Osteocyte (in vitro differentiated cells): ENCODE data around the gene TMEM168. TPM values are rescaled to one million over a fixed set of nuclear protein-coding genes. Genes with fewer than 3 reads are reported as not detected.

Experiments
- DNase-seq: peaks from one replicate; pipeline ENCODE4 v3.0.0; 2021; ENCODE audit warnings: mixed read lengths; ENCODE audit not compliant: unreplicated experiment; ENCODE audit errors: extremely low spot score
- H3K27ac Mint-ChIP-seq: one replicate; pipeline ENCODE4 v1.8.0; 2021; ENCODE audit warnings: mild to moderate bottlenecking, mixed read lengths; ENCODE audit not compliant: unreplicated experiment
- H3K27me3 Mint-ChIP-seq: one replicate; pipeline ENCODE4 v1.8.0; 2021; ENCODE audit warnings: mixed read lengths; ENCODE audit not compliant: unreplicated experiment
- H3K36me3 Mint-ChIP-seq: one replicate; pipeline ENCODE4 v1.8.0; 2021; ENCODE audit warnings: mixed read lengths; ENCODE audit not compliant: unreplicated experiment
- H3K4me1 Mint-ChIP-seq: one replicate; pipeline ENCODE4 v1.8.0; 2021; ENCODE audit warnings: mixed read lengths; ENCODE audit not compliant: unreplicated experiment
- H3K4me3 Mint-ChIP-seq: one replicate; pipeline ENCODE4 v1.8.0; 2021; ENCODE audit warnings: mild to moderate bottlenecking, moderate library complexity, mixed read lengths; ENCODE audit not compliant: unreplicated experiment
- H3K9me3 Mint-ChIP-seq: one replicate; pipeline ENCODE4 v1.8.0; 2021; ENCODE audit warnings: mixed read lengths; ENCODE audit not compliant: unreplicated experiment
- total RNA-seq: library from RNA; stranded (reverse); gene quantifications from 2 replicates; pipeline ENCODE4 v1.2.1, GENCODE V29; 2021
- TF ChIP-seq, protein P1 (sequence below): fragments of 200-600 bp; sonication (generic); IDR thresholded peaks from 2 replicates; pipeline ENCODE4 v1.5.0; 2021; ENCODE audit warnings: antibody characterized with exemption, mild to moderate bottlenecking, moderate library complexity

The TMEM168 gene
- total RNA-seq, 1 donor from 2014 or later: 21.7 TPM

DNA sequence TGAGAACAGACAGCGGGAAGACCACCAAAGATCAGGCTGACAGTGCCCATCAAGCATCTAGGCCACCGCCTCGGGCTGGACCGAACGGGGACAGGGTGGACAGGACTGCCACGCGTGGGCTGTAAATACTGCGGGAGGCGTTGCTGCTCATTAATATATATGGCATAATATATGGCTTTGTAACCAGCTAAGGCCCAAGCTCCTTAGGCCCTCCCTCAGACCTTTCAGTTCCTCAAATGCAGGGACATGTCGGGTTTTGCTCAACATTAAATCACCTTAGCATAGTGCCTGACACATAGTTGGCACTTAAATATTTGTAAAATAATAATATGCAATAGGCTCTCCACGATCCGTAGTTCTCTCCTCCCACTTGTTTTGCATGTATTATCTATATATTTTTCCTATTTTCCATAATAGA lies 402 bp upstream of the TMEM168 start:
- DNase-seq: no peak
- Mint-ChIP-seq H3K36me3 (peaks cover 3% of the 10 kb centered on the region), H3K9me3 (no peaks in the 10 kb centered on the region), H3K27me3 (no peaks in the 10 kb centered on the region), H3K27ac (peak overlapping the region; percentile 93), H3K4me3 (peak overlapping the region; percentile 87), H3K4me1 (peaks cover 19% of the 10 kb centered on the region)
- TF ChIP-seq, protein P1, sequence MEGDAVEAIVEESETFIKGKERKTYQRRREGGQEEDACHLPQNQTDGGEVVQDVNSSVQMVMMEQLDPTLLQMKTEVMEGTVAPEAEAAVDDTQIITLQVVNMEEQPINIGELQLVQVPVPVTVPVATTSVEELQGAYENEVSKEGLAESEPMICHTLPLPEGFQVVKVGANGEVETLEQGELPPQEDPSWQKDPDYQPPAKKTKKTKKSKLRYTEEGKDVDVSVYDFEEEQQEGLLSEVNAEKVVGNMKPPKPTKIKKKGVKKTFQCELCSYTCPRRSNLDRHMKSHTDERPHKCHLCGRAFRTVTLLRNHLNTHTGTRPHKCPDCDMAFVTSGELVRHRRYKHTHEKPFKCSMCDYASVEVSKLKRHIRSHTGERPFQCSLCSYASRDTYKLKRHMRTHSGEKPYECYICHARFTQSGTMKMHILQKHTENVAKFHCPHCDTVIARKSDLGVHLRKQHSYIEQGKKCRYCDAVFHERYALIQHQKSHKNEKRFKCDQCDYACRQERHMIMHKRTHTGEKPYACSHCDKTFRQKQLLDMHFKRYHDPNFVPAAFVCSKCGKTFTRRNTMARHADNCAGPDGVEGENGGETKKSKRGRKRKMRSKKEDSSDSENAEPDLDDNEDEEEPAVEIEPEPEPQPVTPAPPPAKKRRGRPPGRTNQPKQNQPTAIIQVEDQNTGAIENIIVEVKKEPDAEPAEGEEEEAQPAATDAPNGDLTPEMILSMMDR: no peak

DNA sequence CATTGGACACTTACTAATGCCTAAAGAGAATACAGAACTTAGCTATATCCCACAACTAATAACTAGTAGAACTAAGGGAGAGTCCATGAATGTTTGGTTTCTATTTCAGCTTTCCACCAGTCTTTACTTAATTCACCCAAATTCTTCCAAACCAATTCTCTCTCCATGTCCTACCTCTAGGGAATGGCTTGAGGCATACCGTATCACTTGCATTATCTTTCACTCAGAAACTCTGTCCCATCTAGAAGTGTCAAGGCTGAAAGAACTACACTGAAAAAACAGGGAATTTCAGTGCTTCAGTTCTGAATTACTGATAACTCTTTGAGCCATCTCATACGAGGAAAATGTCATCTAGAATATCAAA lies 758 bp downstream of the TMEM168 start:
- no peaks in the 10 kb centered on the region for H3K9me3 Mint-ChIP-seq

DNA sequence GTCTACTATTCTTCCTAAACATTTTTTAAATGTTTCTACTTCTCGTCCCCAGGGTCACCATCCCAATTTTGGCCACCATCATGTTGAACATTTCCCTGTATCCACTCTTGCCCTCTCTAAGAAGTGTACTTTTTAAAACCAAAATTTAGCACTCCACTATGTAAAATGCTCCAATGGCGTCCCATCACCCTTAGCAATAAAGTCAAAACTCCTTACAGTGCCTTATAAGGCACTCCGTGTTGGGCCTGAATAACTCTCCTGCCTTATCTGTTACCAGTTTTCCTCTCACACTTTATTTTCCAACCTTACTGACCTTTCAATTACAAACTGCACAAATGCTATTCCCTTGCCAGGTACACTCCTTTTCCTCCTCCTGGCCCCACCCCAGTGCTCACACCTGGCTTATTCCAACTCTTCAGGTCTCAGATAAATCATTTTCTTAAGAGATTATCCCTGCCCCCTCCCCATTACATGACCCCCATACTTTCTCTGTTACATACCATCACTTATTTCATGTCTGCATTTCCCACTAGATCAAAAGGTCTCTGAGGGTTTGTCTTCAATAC lies 1.3 kb downstream of the TMEM168 start:
- H3K9me3 Mint-ChIP-seq: no peaks in the 10 kb centered on the region
- DNase-seq: no peak
- peaks cover 11% of the 10 kb centered on the region for H3K36me3 Mint-ChIP-seq
- TF ChIP-seq, protein P1: no peak
- H3K27me3 Mint-ChIP-seq: no peaks in the 10 kb centered on the region
- peak overlapping the region; percentile 93 for H3K27ac Mint-ChIP-seq
- peaks cover 19% of the 10 kb centered on the region for H3K4me1 Mint-ChIP-seq
- H3K4me3 Mint-ChIP-seq: peak overlapping the region; percentile 87

More for the DNA sequence above, 758 bp downstream of the TMEM168 start:
- no peaks in the 10 kb centered on the region for H3K27me3 Mint-ChIP-seq
- no peak for DNase-seq
- H3K4me3 Mint-ChIP-seq: peak overlapping the region; percentile 87
- peak overlapping the region; percentile 93 for H3K27ac Mint-ChIP-seq
- H3K4me1 Mint-ChIP-seq: peaks cover 19% of the 10 kb centered on the region
- H3K36me3 Mint-ChIP-seq: peaks cover 5% of the 10 kb centered on the region
- TF ChIP-seq, protein P1: no peak

DNA sequence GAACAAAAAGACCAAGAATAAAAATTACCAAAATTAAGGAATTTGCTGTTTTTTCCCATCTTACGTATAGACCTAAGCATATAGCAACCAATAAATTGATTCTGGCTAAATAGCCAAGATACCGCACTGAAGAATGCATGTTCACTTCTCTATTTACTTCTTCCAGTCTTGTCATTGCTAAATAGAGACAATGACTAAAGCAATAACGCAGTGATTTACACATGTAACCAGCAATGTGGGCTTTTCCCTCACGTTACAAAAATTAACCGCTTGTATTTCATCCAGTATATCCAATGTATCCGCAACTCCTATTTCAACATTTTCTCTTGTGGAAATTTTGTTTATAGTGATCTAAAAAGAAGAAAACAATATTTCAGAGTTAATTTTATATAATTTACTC lies 5.6 kb downstream of the TMEM168 start:
- H3K27me3 Mint-ChIP-seq: no peaks in the 10 kb centered on the region
- no peak overlapping the region for H3K27ac Mint-ChIP-seq
- TF ChIP-seq, protein P1: no peak
- peaks cover 26% of the 10 kb centered on the region for H3K36me3 Mint-ChIP-seq
- DNase-seq: no peak
- H3K4me3 Mint-ChIP-seq: no peak overlapping the region
- peaks cover 26% of the 10 kb centered on the region for H3K4me1 Mint-ChIP-seq
- H3K9me3 Mint-ChIP-seq: no peaks in the 10 kb centered on the region

DNA sequence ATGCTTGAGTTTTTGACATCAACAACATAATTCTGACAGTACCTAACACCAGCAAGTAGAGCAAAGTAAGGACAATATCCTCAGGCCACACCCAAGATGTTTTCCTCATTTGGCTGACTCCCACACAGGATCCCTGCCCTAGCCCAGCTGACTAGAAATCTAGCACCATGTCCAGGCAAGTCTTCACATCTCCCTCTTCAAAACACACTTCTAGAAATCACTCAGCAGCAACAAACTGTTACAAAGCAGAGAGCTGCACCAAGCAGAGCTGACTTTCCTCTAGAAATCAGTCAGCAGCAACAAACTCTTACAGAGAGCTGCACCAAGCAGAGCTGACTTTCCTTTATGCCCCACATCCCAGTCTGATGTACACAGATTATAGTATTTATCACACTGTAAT lies 7.7 kb downstream of the TMEM168 start:
- DNase-seq: no peak
- TF ChIP-seq, protein P1: no peak
- no peaks in the 10 kb centered on the region for H3K9me3 Mint-ChIP-seq
- H3K4me3 Mint-ChIP-seq: no peak overlapping the region
- no peaks in the 10 kb centered on the region for H3K27me3 Mint-ChIP-seq
- H3K4me1 Mint-ChIP-seq: peaks cover 12% of the 10 kb centered on the region
- H3K27ac Mint-ChIP-seq: no peak overlapping the region
- peaks cover 22% of the 10 kb centered on the region for H3K36me3 Mint-ChIP-seq
